ENCODE results near the gene HIGD1C. TPM values are rescaled to one million over a fixed set of nuclear protein-coding genes. Genes with fewer than 3 reads are reported as not detected.

The HIGD1C gene
- total and polyA plus RNA-seq, 2 experiments from 2014 or later = not detected

- Histone ChIP-seq H3K4me1 (ENCODE audit: insufficient read depth) (no peaks in the 10 kb centered on the region), H2AFZ (no peak overlapping the region), H3K9me2 (ENCODE audit: insufficient read depth) (no peaks in the 10 kb centered on the region), H3K27ac (ENCODE audit: low read depth) (no peak overlapping the region), H3K4me3 (no peak overlapping the region), H4K20me1 (replicated peaks; ENCODE audit: insufficient read depth) (no peaks in the 10 kb centered on the region), H3K79me2 (replicated peaks; ENCODE audit: insufficient read depth) (no peaks in the 10 kb centered on the region), H3K4me2 (no peak overlapping the region), H3K27me3 (ENCODE audit: insufficient read depth) (no peaks in the 10 kb centered on the region), H3K36me3 (ENCODE audit: insufficient read depth) (no peaks in the 10 kb centered on the region), H3F3A (replicated peaks; ENCODE audit: low read depth) (no peaks in the 10 kb centered on the region)
- DNase-seq (ENCODE audit: low spot score) (no peak), ATAC-seq (no peak)
- H3K36me3 Mint-ChIP-seq (ENCODE audit: low read depth) = no peaks in the 10 kb centered on the region
- no peak overlapping the region for H3K4me3 Mint-ChIP-seq
- H3K4me1 Mint-ChIP-seq = peaks cover 3% of the 10 kb centered on the region; the same call in 1 of the 3 replicates
- TF ChIP-seq ZNF462 (CRISPR knock-in tag; IDR thresholded peaks at IDR 0.05) (no peak), JUNB (IDR thresholded peaks at IDR 0.05; ENCODE audit: unreplicated experiment) (no peak), NANOG (IDR thresholded peaks at IDR 0.05; ENCODE audit: borderline replicate concordance) (no peak), REST (IDR thresholded peaks at IDR 0.05; ENCODE audit: unreplicated experiment) (no peak), STAT1 (IDR thresholded peaks at IDR 0.05; ENCODE audit: unreplicated experiment) (no peak), ZNF331 (CRISPR knock-in tag; IDR thresholded peaks at IDR 0.05; ENCODE audit: low read depth) (no peak), CREB1 (CRISPR knock-in tag; IDR thresholded peaks at IDR 0.05; ENCODE audit: low read depth) (no peak), EZH2phosphoT487 (IDR thresholded peaks at IDR 0.05; ENCODE audit: unreplicated experiment) (no peak), EZH2 (IDR thresholded peaks at IDR 0.05; ENCODE audit: low read depth, unreplicated experiment) (no peak), ZNF114 (CRISPR knock-in tag; IDR thresholded peaks at IDR 0.05) (no peak), POLR2AphosphoS5 (IDR thresholded peaks at IDR 0.05; ENCODE audit: low read depth) (no peak), ETS1 (IDR thresholded peaks at IDR 0.05) (no peak), CTCF (conservative IDR thresholded peaks at IDR 0.05; ENCODE audit: low read depth in 2 of 2) (no peak)
- H3K27me3 Mint-ChIP-seq (ENCODE audit: insufficient read depth, low read depth, poor library complexity) = peaks cover 5% of the 10 kb centered on the region
- no peaks in the 10 kb centered on the region; the same call in 2 of the 3 replicates for H3K9me3 Mint-ChIP-seq
- H3K27ac Mint-ChIP-seq = no peak overlapping the region
Observed at GRCh38 chr12:50955288-50955687, 2.9 kb downstream of the HIGD1C start.
